Upper lobe of right lung (tissue), 1 donor: ENCODE measurements around the gene MYO9A. TPM values are rescaled to one million over a fixed set of nuclear protein-coding genes. Genes with fewer than 3 reads are reported as not detected.

ENCODE experiments used
- ATAC-seq: fragments of 200-7000 bp; cut with Tn5 transposase; one replicate; pipeline ENCODE4 v1.9.1; 2020; ENCODE audit warnings: mild to moderate bottlenecking, moderate library complexity
- DNase-seq: peaks from one replicate; pipeline ENCODE4 v3.0.0-alpha.2; 2020
- H3K27ac ChIP-seq: fragments of 200-600 bp; one replicate; pipeline ENCODE4 v1.8.0; 2022
- H3K27me3 ChIP-seq: fragments of 200-600 bp; one replicate; pipeline ENCODE4 v1.8.0; 2022; ENCODE audit warnings: mild to moderate bottlenecking
- H3K36me3 ChIP-seq: fragments of 200-600 bp; one replicate; pipeline ENCODE4 v1.8.0; 2022
- H3K4me1 ChIP-seq: fragments of 200-600 bp; one replicate; pipeline ENCODE4 v1.8.0; 2022
- H3K4me3 ChIP-seq: fragments of 200-600 bp; one replicate; pipeline ENCODE4 v1.8.0; 2022; ENCODE audit warnings: mild to moderate bottlenecking
- H3K9me3 ChIP-seq: fragments of 200-600 bp; one replicate; pipeline ENCODE4 v1.8.0; 2022
- CTCF ChIP-seq: fragments of 200-600 bp; IDR thresholded peaks from one replicate; pipeline ENCODE4 v1.8.0; 2022; ENCODE audit warnings: antibody characterized with exemption
- intact Hi-C: fragments of 100-400 bp; cut with DNase I; formaldehyde crosslinking; loops from one replicate; pipeline ENCODE4 v1.11.0; 2022
- total RNA-seq: library from RNA; stranded (reverse); fragmentation: NEBNext Ultra II Directional; extraction: Animal tissue kit (Norgen Biotek cat#: 25700); gene quantifications from one replicate; pipeline ENCODE4 v1.2.1, GENCODE V29; 2021
- donor health status: DM: no; HTN: yes; CAD: no; lungs with severe emphysema.

Gene MYO9A
- total RNA-seq, 1 donor from 2014 or later = 82.5 TPM

GRCh38 chr15:72124218-72124617, 6.3 kb upstream of the MYO9A start:
- ATAC-seq (no peak), DNase-seq (no peak)
- Histone ChIP-seq H3K27me3 (no peaks in the 10 kb centered on the region), H3K4me3 (no peak overlapping the region), H3K9me3 (no peaks in the 10 kb centered on the region), H3K4me1 (no peaks in the 10 kb centered on the region), H3K27ac (no peak overlapping the region), H3K36me3 (no peaks in the 10 kb centered on the region)
- intact Hi-C loops = no loop called here
- no peak for TF ChIP-seq CTCF

GRCh38 chr15:72117486-72118016, 399 bp downstream of the MYO9A start:
- H3K9me3 ChIP-seq = no peaks in the 10 kb centered on the region
- peak; percentile 94 for DNase-seq
- peak overlapping the region; percentile 92 for H3K4me3 ChIP-seq
- peaks cover 17% of the 10 kb centered on the region for H3K4me1 ChIP-seq
- peak; percentile 85 for ATAC-seq
- TF ChIP-seq CTCF = no peak
- H3K27ac ChIP-seq = peak overlapping the region; percentile 93
- H3K36me3 ChIP-seq = no peaks in the 10 kb centered on the region
- no peaks in the 10 kb centered on the region for H3K27me3 ChIP-seq
- intact Hi-C loops = no loop called here

- H3K9me3 ChIP-seq = no peaks in the 10 kb centered on the region
- H3K4me1 ChIP-seq = peaks cover 21% of the 10 kb centered on the region
- H3K36me3 ChIP-seq = no peaks in the 10 kb centered on the region
- peak overlapping the region; percentile 92 for H3K4me3 ChIP-seq
- no peaks in the 10 kb centered on the region for H3K27me3 ChIP-seq
- ATAC-seq (peak; percentile 0), DNase-seq (no peak)
- TF ChIP-seq CTCF = no peak
- intact Hi-C loops = no loop called here
- peak overlapping the region; percentile 93 for H3K27ac ChIP-seq
Observed at GRCh38 chr15:72116731-72117485, 1.0 kb downstream of the MYO9A start.

- no peak for ATAC-seq
- Histone ChIP-seq H3K27ac (no peak overlapping the region), H3K36me3 (no peaks in the 10 kb centered on the region), H3K4me3 (no peak overlapping the region), H3K27me3 (no peaks in the 10 kb centered on the region), H3K9me3 (no peaks in the 10 kb centered on the region), H3K4me1 (peaks cover 17% of the 10 kb centered on the region)
- TF ChIP-seq CTCF = no peak
- DNase-seq = no peak
- intact Hi-C loops = no loop called here
Observed at GRCh38 chr15:72113347-72114031, 4.5 kb downstream of the MYO9A start.

GRCh38 chr15:72112805-72113204, 5.1 kb downstream of the MYO9A start:
- H3K27me3 ChIP-seq = no peaks in the 10 kb centered on the region
- intact Hi-C loops = no loop called here
- peaks cover 17% of the 10 kb centered on the region for H3K4me1 ChIP-seq

More at GRCh38 chr15:72112805-72113204, 5.1 kb downstream of the MYO9A start:
- no peak for TF ChIP-seq CTCF
- no peak for DNase-seq
- H3K27ac ChIP-seq = no peak overlapping the region
- H3K4me3 ChIP-seq = no peak overlapping the region
- no peak for ATAC-seq
- H3K9me3 ChIP-seq = no peaks in the 10 kb centered on the region
- no peaks in the 10 kb centered on the region for H3K36me3 ChIP-seq
